CD4-positive, CD25-positive, alpha-beta regulatory T cell (primary cell): ENCODE measurements around the gene PTPRN2. TPM values are rescaled to one million over a fixed set of nuclear protein-coding genes. Genes with fewer than 3 reads are reported as not detected.

Experiments
- ATAC-seq, 2 donors: fragments of 150-1000 bp; cut with Tn5 transposase; one replicate each; pipeline ENCODE4 v1.10.0; 2021; ENCODE audit warnings: low read depth in 2 of 2, moderate number of reproducible peaks in 2 of 2, moderate library complexity in 1 of 2
- DNase-seq, 3 donors: peaks; one replicate each; pipeline versions ENCODE4 v3.0.0 to v3.0.0-alpha.2; 2012 to 2022; ENCODE audit warnings: mixed read lengths in 1 of 3
- H3K27ac ChIP-seq: one replicate; pipeline ENCODE4 v1.7.0; 2013; ENCODE audit warnings: mild to moderate bottlenecking, low read length; ENCODE audit not compliant: insufficient read depth, poor library complexity, severe bottlenecking
- H3K27me3 ChIP-seq: one replicate; pipeline ENCODE4 v1.7.0; 2013; ENCODE audit warnings: low read length; ENCODE audit not compliant: control insufficient read depth, insufficient read depth
- H3K36me3 ChIP-seq: one replicate; pipeline ENCODE4 v1.7.0; 2013; ENCODE audit warnings: mild to moderate bottlenecking, low read length, moderate library complexity; ENCODE audit not compliant: control insufficient read depth, insufficient read depth
- H3K4me1 ChIP-seq: 2 replicates; pipeline ENCODE4 v1.7.0; 2013; ENCODE audit warnings: mild to moderate bottlenecking, low read length; ENCODE audit not compliant: insufficient read depth, control insufficient read depth, poor library complexity, severe bottlenecking
- H3K4me3 ChIP-seq: one replicate; pipeline ENCODE4 v1.7.0; 2013; ENCODE audit warnings: low read depth, mild to moderate bottlenecking, low read length, moderate library complexity
- H3K9me3 ChIP-seq, 2 experiments: 1 replicate in 1 of 2; 2 replicates in 1 of 2; pipeline ENCODE4 v1.7.0; 2013; ENCODE audit warnings: low read length in 2 of 2, mild to moderate bottlenecking in 1 of 2, moderate library complexity in 1 of 2; ENCODE audit not compliant: control insufficient read depth in 2 of 2
- H3K27ac Mint-ChIP-seq, 3 donors: one replicate each; pipeline ENCODE4 v1.8.0; 2020 to 2022; ENCODE audit warnings: mild to moderate bottlenecking in 3 of 3, mixed read lengths in 3 of 3, moderate library complexity in 2 of 3
- H3K27me3 Mint-ChIP-seq: one replicate; pipeline ENCODE4 v1.8.0; 2022; ENCODE audit warnings: mild to moderate bottlenecking, mixed read lengths
- H3K36me3 Mint-ChIP-seq: one replicate; pipeline ENCODE4 v1.8.0; 2020; ENCODE audit warnings: mixed read lengths
- H3K4me1 Mint-ChIP-seq, 4 donors: one replicate each; pipeline ENCODE4 v1.8.0; 2020 to 2022; ENCODE audit warnings: mixed read lengths in 4 of 4, mild to moderate bottlenecking in 1 of 4
- H3K4me3 Mint-ChIP-seq, 4 donors: one replicate each; pipeline ENCODE4 v1.8.0; 2020 to 2022; ENCODE audit warnings: mild to moderate bottlenecking in 4 of 4, mixed read lengths in 4 of 4, moderate library complexity in 3 of 4
- H3K9me3 Mint-ChIP-seq, 7 donors: one replicate each; pipeline ENCODE4 v1.8.0; 2020 to 2022; ENCODE audit warnings: mixed read lengths in 7 of 7, mild to moderate bottlenecking in 3 of 7, moderate library complexity in 2 of 7
- polyA plus RNA-seq, 4 donors: library from polyadenylated mRNA; unstranded; fragments of 300-500 nt; fragmentation: Illumina TruSeq; gene quantifications; one replicate each; pipeline ENCODE4 v1.2.3, GENCODE V29; 2021
- total RNA-seq: library from RNA; stranded (reverse); gene quantifications from one replicate; pipeline ENCODE4 v1.2.3, GENCODE V29; 2022

Gene PTPRN2
- total and polyA plus RNA-seq, 5 donors from 2014 or later = 1.6 to 4.7 (median 2.7) TPM

DNA sequence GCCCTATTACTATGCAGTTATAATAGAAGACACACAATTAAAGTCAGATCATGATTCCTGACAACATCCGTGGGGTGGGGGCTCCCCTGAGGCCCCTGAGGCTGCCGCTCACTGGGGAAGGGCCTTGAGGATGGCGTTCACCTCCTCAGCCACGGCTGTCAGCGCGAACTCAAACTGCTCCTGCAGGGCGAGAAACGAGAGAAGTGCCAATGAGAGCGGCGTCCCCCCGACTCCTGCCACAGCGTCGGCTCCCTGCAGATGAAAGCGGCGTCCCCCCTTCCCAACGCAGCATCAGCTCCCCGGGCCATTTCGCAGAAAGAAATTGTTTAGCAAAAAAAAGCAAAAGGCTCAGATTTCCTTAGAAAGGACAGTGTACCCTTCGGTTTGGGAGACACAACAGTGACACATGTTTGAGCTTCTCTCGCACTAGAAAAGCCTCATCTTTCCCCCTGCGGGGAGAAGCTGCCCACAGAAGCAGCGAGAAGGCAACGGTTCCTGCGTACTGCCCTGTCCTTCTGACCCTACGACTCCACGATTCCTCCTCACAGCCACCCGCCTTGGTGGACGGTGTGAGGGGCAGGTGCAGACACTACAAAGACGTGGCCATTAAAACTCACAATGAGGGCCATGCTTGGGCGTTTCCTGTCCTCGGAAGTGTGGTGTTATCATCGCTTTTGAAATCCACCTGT, 1046.9 kb downstream of the PTPRN2 start:
- no peak for DNase-seq
- H3K4me1 Mint-ChIP-seq = peaks cover 0 to 4% (median 0%) of the 10 kb centered on the region in 4 donors
- H3K4me3 Mint-ChIP-seq = no peak overlapping the region
- H3K36me3 Mint-ChIP-seq = peaks cover 5% of the 10 kb centered on the region
- no peaks in the 10 kb centered on the region for H3K4me1 ChIP-seq
- no peaks in the 10 kb centered on the region for H3K27me3 Mint-ChIP-seq
- no peaks in the 10 kb centered on the region for H3K36me3 ChIP-seq
- peak overlapping the region in 1 of 3 donors; percentile 26 for H3K27ac Mint-ChIP-seq
- H3K27me3 ChIP-seq = no peaks in the 10 kb centered on the region
- ATAC-seq = no peak
- no peak overlapping the region for H3K27ac ChIP-seq
- no peaks in the 10 kb centered on the region for H3K9me3 Mint-ChIP-seq
- no peaks in the 10 kb centered on the region for H3K9me3 ChIP-seq
- no peak overlapping the region for H3K4me3 ChIP-seq

DNA sequence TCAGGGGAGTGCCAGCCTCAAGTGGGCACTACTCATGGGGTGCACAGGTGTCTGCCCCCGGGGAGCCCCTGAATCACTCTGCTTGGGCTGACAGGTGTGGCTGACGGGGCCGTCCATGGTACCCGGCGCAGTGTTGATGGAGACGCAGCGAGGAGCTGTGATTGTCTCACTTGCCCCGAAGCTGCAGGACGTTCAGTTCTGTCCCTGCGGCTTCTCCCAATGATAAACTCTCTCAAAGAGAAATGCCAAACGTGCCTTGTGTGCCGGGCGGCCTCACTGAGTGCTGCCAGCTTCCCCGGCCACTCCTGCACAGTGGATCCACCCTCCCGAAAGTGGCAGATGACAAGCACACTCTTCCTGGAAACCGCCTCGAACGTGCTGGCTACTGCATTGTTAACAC, 1047.6 kb downstream of the PTPRN2 start:
- Histone ChIP-seq H3K27me3 (no peaks in the 10 kb centered on the region), H3K27ac (no peak overlapping the region), H3K9me3 (no peaks in the 10 kb centered on the region), H3K4me1 (no peaks in the 10 kb centered on the region), H3K4me3 (no peak overlapping the region), H3K36me3 (no peaks in the 10 kb centered on the region)
- Mint-ChIP-seq H3K4me3 (no peak overlapping the region), H3K4me1 (peaks cover 0 to 4% (median 0%) of the 10 kb centered on the region in 4 donors), H3K27ac (no peak overlapping the region), H3K9me3 (no peaks in the 10 kb centered on the region), H3K27me3 (no peaks in the 10 kb centered on the region), H3K36me3 (peaks cover 5% of the 10 kb centered on the region)
- DNase-seq = no peak
- no peak for ATAC-seq

DNA sequence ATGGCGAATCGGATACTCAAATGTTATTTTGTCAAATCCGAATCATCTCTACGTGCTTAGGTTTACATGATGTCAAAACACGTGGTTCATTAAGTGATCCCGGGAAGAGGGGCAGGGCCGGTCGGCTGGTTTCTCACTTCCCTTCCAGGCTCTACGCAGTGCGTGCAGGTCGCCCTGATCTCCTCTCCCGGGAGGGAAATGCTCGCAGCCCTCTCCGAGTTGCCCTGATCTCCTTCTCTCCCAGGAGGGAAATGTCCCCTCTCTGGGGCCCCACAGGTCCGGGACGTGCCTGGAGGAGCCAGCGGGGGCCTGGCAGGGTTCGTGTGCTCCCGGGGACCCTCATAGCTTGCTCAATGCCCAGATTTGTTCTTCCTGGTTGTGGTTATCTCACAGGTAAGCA, 1048.1 kb downstream of the PTPRN2 start:
- H3K27ac ChIP-seq = no peak overlapping the region
- no peaks in the 10 kb centered on the region for H3K27me3 Mint-ChIP-seq
- no peak overlapping the region for H3K4me3 ChIP-seq
- H3K36me3 ChIP-seq = no peaks in the 10 kb centered on the region
- H3K4me1 ChIP-seq = no peaks in the 10 kb centered on the region
- DNase-seq (no peak), ATAC-seq (no peak)
- H3K9me3 Mint-ChIP-seq = no peaks in the 10 kb centered on the region
- no peak overlapping the region for H3K4me3 Mint-ChIP-seq
- H3K4me1 Mint-ChIP-seq = peaks cover 0 to 2% (median 0%) of the 10 kb centered on the region in 4 donors
- H3K27ac Mint-ChIP-seq = no peak overlapping the region
- no peaks in the 10 kb centered on the region for H3K9me3 ChIP-seq
- H3K27me3 ChIP-seq = no peaks in the 10 kb centered on the region
- H3K36me3 Mint-ChIP-seq = peaks cover 5% of the 10 kb centered on the region

DNA sequence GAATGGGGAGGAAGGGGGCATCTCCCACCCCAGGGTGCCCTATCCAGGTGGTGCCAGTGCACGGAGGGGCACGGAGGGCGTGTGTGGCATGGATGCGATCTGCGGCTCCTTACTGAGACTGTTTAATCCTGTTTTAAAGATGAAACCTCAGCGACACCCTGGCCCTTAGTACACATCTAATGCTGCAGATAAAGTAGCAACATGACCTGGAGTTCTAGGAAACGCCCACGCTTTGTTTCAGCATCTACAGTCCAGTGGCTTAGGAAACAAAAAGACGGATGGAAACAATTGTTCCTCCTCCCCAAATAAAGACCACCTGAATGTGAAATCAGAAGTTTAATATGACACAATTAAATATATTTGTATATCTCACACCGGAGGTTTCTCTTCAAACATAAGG, 1048.9 kb downstream of the PTPRN2 start:
- peaks cover 6% of the 10 kb centered on the region for H3K36me3 Mint-ChIP-seq
- ATAC-seq (no peak), DNase-seq (no peak)
- H3K4me1 ChIP-seq = no peaks in the 10 kb centered on the region
- H3K27me3 ChIP-seq = no peaks in the 10 kb centered on the region
- H3K27ac ChIP-seq = no peak overlapping the region
- no peaks in the 10 kb centered on the region for H3K36me3 ChIP-seq
- no peaks in the 10 kb centered on the region for H3K9me3 ChIP-seq
- no peak overlapping the region for H3K4me3 Mint-ChIP-seq
- H3K4me3 ChIP-seq = no peak overlapping the region
- H3K27ac Mint-ChIP-seq = no peak overlapping the region
- peaks cover 0 to 1% (median 0%) of the 10 kb centered on the region in 7 donors for H3K9me3 Mint-ChIP-seq
- no peaks in the 10 kb centered on the region for H3K27me3 Mint-ChIP-seq
- peaks cover 0 to 2% (median 0%) of the 10 kb centered on the region in 4 donors for H3K4me1 Mint-ChIP-seq

DNA sequence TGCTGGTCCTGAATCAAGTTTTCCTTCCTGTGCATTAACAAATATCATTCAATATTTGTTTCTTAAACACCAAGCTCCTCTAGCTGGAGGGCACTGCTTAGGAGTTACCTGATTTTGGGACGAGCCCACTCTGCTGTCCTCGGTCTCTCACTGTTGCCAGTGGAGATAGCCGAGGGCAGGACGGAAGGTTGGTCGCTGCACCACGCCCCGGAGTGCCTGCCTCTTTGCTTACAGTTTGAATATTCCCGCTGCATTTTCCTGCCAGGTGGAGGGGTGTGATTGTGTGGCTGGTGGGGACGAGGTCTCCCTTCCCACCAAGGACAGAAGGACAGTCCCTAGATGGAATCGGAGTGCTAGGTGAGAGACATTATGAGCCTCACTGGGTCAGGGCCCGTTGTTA, 1049.3 kb downstream of the PTPRN2 start:
- Mint-ChIP-seq H3K4me1 (peaks cover 0 to 2% (median 0%) of the 10 kb centered on the region in 4 donors), H3K9me3 (peaks cover 0 to 5% (median 0%) of the 10 kb centered on the region in 7 donors), H3K4me3 (no peak overlapping the region), H3K36me3 (peaks cover 10% of the 10 kb centered on the region), H3K27ac (peak overlapping the region in 1 of 3 donors; percentile 35), H3K27me3 (no peaks in the 10 kb centered on the region)
- H3K4me3 ChIP-seq = no peak overlapping the region
- no peak for ATAC-seq
- H3K27ac ChIP-seq = no peak overlapping the region
- no peaks in the 10 kb centered on the region for H3K27me3 ChIP-seq
- no peaks in the 10 kb centered on the region for H3K36me3 ChIP-seq
- no peak for DNase-seq
- H3K9me3 ChIP-seq = no peaks in the 10 kb centered on the region
- no peaks in the 10 kb centered on the region for H3K4me1 ChIP-seq

DNA sequence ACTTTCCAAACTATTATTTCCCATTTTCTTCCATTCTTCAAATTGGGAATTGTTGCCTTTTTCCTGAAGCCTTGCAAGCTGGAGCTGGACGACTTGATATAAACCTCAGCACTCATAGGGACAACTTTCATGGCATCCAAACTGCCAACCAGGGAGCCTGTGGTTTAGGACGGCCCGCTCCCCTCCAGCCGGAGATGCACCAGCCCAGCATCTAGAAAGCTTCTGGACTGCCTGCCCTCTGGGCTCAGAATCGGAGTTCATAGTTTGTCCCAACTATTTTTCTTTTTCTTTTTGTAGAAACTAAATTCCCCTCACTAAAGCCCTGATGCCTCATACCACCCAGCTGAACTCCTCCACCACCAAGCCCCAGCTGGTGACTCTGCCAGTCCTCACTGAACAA, 1050.6 kb downstream of the PTPRN2 start:
- Mint-ChIP-seq H3K9me3 (peaks cover 0 to 13% (median 6%) of the 10 kb centered on the region in 7 donors), H3K4me3 (no peak overlapping the region), H3K36me3 (peaks cover 21% of the 10 kb centered on the region), H3K4me1 (peaks cover 0 to 2% (median 0%) of the 10 kb centered on the region in 4 donors), H3K27me3 (peaks cover 4% of the 10 kb centered on the region), H3K27ac (peak overlapping the region in 1 of 3 donors; percentile 84)
- H3K27me3 ChIP-seq = no peaks in the 10 kb centered on the region
- no peaks in the 10 kb centered on the region for H3K9me3 ChIP-seq
- H3K36me3 ChIP-seq = no peaks in the 10 kb centered on the region
- no peak overlapping the region for H3K4me3 ChIP-seq
- no peaks in the 10 kb centered on the region for H3K4me1 ChIP-seq
- H3K27ac ChIP-seq = no peak overlapping the region
- DNase-seq (no peak), ATAC-seq (no peak)

DNA sequence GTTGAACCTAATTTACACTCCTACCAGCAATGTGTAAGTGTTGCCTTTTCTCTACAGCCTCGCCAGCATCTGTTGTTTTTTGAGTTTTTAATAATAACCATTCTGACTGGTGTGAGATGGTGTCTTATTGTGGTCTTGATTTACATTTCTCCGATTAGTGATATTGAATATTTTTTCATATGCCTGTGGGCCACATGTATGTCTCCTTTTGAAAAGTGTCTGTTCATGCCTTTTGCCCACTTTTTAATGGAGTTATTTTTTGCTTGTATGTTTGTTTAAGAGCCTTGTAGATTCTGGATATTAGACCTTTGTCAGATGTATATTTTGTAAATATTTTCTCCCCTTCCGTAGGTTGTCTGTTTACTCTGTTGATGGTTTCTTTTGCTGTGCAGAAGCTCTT, 1055.6 kb downstream of the PTPRN2 start:
- ATAC-seq = no peak
- H3K4me3 Mint-ChIP-seq = no peak overlapping the region
- H3K4me1 ChIP-seq = no peaks in the 10 kb centered on the region
- H3K9me3 Mint-ChIP-seq = peaks cover 0 to 14% (median 6%) of the 10 kb centered on the region in 7 donors
- peaks cover 15% of the 10 kb centered on the region for H3K36me3 Mint-ChIP-seq
- H3K4me3 ChIP-seq = no peak overlapping the region
- H3K36me3 ChIP-seq = no peaks in the 10 kb centered on the region
- no peaks in the 10 kb centered on the region for H3K27me3 ChIP-seq
- H3K4me1 Mint-ChIP-seq = peaks cover 0 to 2% (median under 1%) of the 10 kb centered on the region in 4 donors
- DNase-seq = no peak
- peaks cover 9% of the 10 kb centered on the region for H3K27me3 Mint-ChIP-seq
- H3K9me3 ChIP-seq = no peaks in the 10 kb centered on the region
- no peak overlapping the region for H3K27ac ChIP-seq
- no peak overlapping the region for H3K27ac Mint-ChIP-seq
